ENCODE data around the gene SORCS2.

Gene SORCS2

GRCh38 chr4:7393601-7394575 lies 201.6 kb downstream of the SORCS2 start:
- no peak for DNase-seq (ENCODE audit: low spot score)

- DNase-seq (ENCODE audit: low spot score) = no peak
Measured at GRCh38 chr4:7394681-7395451, 202.5 kb downstream of the SORCS2 start.

- no peak for DNase-seq (ENCODE audit: low spot score)
Measured at GRCh38 chr4:7395645-7396044, 203.3 kb downstream of the SORCS2 start.

GRCh38 chr4:7396186-7396910 lies 204.0 kb downstream of the SORCS2 start:
- no peak for DNase-seq (ENCODE audit: low spot score)

- no peak for DNase-seq (ENCODE audit: low spot score)
Measured at GRCh38 chr4:7397206-7398103, 205.1 kb downstream of the SORCS2 start.

GRCh38 chr4:7398104-7398423 lies 205.7 kb downstream of the SORCS2 start:
- no peak for DNase-seq (ENCODE audit: low spot score)

- no peak for DNase-seq (ENCODE audit: low spot score)
Measured at GRCh38 chr4:7398788-7399439, 206.6 kb downstream of the SORCS2 start.

- DNase-seq (ENCODE audit: low spot score) = no peak
Measured at GRCh38 chr4:7399440-7400234, 207.3 kb downstream of the SORCS2 start.

- no peak for DNase-seq (ENCODE audit: low spot score)
Measured at GRCh38 chr4:7400671-7401298, 208.4 kb downstream of the SORCS2 start.

GRCh38 chr4:7402526-7402925 lies 210.2 kb downstream of the SORCS2 start:
- DNase-seq (ENCODE audit: low spot score) = no peak

GRCh38 chr4:7403001-7403400 lies 210.7 kb downstream of the SORCS2 start:
- DNase-seq (ENCODE audit: low spot score) = no peak

- no peak for DNase-seq (ENCODE audit: low spot score)
Measured at GRCh38 chr4:7408166-7408565, 215.8 kb downstream of the SORCS2 start.

GRCh38 chr4:7410446-7410845 lies 218.1 kb downstream of the SORCS2 start:
- no peak for DNase-seq (ENCODE audit: low spot score)

- no peak for DNase-seq (ENCODE audit: low spot score)
Measured at GRCh38 chr4:7411491-7411890, 219.2 kb downstream of the SORCS2 start.

- no peak for DNase-seq (ENCODE audit: low spot score)
Measured at GRCh38 chr4:7411896-7412553, 219.7 kb downstream of the SORCS2 start.

- DNase-seq (ENCODE audit: low spot score) = no peak
Measured at GRCh38 chr4:7412554-7412912, 220.2 kb downstream of the SORCS2 start.

- DNase-seq (ENCODE audit: low spot score) = no peak
Measured at GRCh38 chr4:7414046-7414445, 221.7 kb downstream of the SORCS2 start.

- no peak for DNase-seq (ENCODE audit: low spot score)
Measured at GRCh38 chr4:7414736-7415510, 222.6 kb downstream of the SORCS2 start.

All from hematopoietic multipotent progenitor cell treated with erythropoietin and hydrocortisone succinate and interleukin-3 and kit ligand, for 15 days (in vitro differentiated cells).